ENCODE measurements around the gene NTN1.

DNA sequence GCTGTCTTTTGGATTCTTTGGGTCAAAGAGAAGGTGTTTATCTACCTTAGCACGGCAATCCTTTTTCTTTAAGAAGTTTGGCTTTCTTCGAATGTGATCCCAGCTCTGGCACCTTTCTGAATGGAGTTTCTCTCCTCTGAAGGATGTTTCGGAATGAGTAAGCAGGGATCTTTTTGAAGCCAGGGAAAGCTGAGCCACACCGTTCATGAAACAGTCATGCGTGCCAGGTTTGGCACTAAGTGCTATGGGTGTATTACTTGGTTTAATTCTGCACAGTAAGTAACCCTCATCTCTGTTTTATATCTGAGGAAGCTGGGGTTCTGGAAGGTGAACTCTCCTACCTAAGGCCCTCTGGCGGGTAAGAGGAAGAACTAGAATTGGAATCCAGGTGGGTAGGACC lies 234.5 kb downstream of the NTN1 start:
- TF ChIP-seq POLR2A (IDR thresholded peaks at IDR 0.05) (no peak), CTCF (IDR thresholded peaks at IDR 0.05) (no peak)

Data from breast epithelium (tissue), 3 donors.